T-helper 2 cell treated with Interferon-gamma antibody and Interleukin-4, amounts not matched to agents 100 ng/mL and 5 ng/mL, for 36 hours (primary cell): ENCODE measurements around the gene KLF5. TPM values are rescaled to one million over a fixed set of nuclear protein-coding genes. Genes with fewer than 3 reads are reported as not detected.
"Not testable (repeated sequence)": the region's sequence is repeated elsewhere in the genome, so short reads cannot be mapped to it uniquely, and the experiment has no call there.

Experiments used
- intact Hi-C: fragments of 100-400 bp; cut with micrococcal nuclease; formaldehyde crosslinking; loops from one replicate; pipeline ENCODE4 v1.15.1; 2023
- total RNA-seq: library from RNA; stranded (reverse); gene quantifications from 2 replicates; pipeline ENCODE4 v1.2.3, GENCODE V29; 2022

Gene KLF5
- total RNA-seq, 1 donor from 2014 or later = 3.5 TPM

- intact Hi-C loops = no loop called here
These were observed 24.1 kb downstream of the KLF5 start for GRCh38 chr13:73082895-73083294.

- intact Hi-C loops = no loop called here
These were observed 29.6 kb downstream of the KLF5 start for GRCh38 chr13:73088332-73088935.

- intact Hi-C loops = no loop called here
These were observed 30.4 kb downstream of the KLF5 start for GRCh38 chr13:73089213-73089612.

GRCh38 chr13:73090116-73090822, 31.5 kb downstream of the KLF5 start:
- intact Hi-C loops = no loop called here

GRCh38 chr13:73090823-73091187, 32.0 kb downstream of the KLF5 start:
- intact Hi-C loops = no loop called here

- intact Hi-C loops = no loop called here
These were observed 34.0 kb downstream of the KLF5 start for GRCh38 chr13:73092829-73093228.

- intact Hi-C loops = no loop called here
These were observed 37.4 kb downstream of the KLF5 start for GRCh38 chr13:73096173-73096572.

GRCh38 chr13:73096638-73097037, 37.8 kb downstream of the KLF5 start:
- intact Hi-C loops = no loop called here

GRCh38 chr13:73100781-73101180, 42.0 kb downstream of the KLF5 start:
- intact Hi-C loops = not testable (repeated sequence)

- intact Hi-C loops = no loop called here
These were observed 42.7 kb downstream of the KLF5 start for GRCh38 chr13:73101351-73102007.

GRCh38 chr13:73103238-73103637, 44.4 kb downstream of the KLF5 start:
- intact Hi-C loops = no loop called here

GRCh38 chr13:73106513-73107178, 47.8 kb downstream of the KLF5 start:
- intact Hi-C loops = no loop called here

GRCh38 chr13:73107481-73107880, 48.7 kb downstream of the KLF5 start:
- intact Hi-C loops = no loop called here

GRCh38 chr13:73107970-73108369, 49.2 kb downstream of the KLF5 start:
- intact Hi-C loops = no loop called here

GRCh38 chr13:73109288-73109899, 50.6 kb downstream of the KLF5 start:
- intact Hi-C loops = no loop called here

GRCh38 chr13:73109969-73110368, 51.2 kb downstream of the KLF5 start:
- intact Hi-C loops = no loop called here

GRCh38 chr13:73110814-73111213, 52.0 kb downstream of the KLF5 start:
- intact Hi-C loops = no loop called here

GRCh38 chr13:73111331-73111730, 52.5 kb downstream of the KLF5 start:
- intact Hi-C loops = no loop called here

- intact Hi-C loops = no loop called here
These were observed 60.8 kb downstream of the KLF5 start for GRCh38 chr13:73119612-73120011.
